Gastrocnemius medialis (tissue), 4 donors: ENCODE measurements around the gene AGBL1. TPM values are rescaled to one million over a fixed set of nuclear protein-coding genes. Genes with fewer than 3 reads are reported as not detected.

Experiments used
- ATAC-seq, 2 donors: fragments of 150-250 bp; one replicate each; pipeline ENCODE4 v1.9.1; 2016
- DNase-seq, 2 donors: peaks; one replicate each; pipeline ENCODE4 v3.0.0-alpha.2; 2019
- H3K27ac ChIP-seq, 4 donors: fragments of 200-600 bp; sonication (generic); 1 replicate in 1 of 4; 2 replicates in 3 of 4; pipeline ENCODE4 v1.5.1; 2016 to 2018; ENCODE audit warnings: mild to moderate bottlenecking in 2 of 4, moderate library complexity in 1 of 4
- H3K27me3 ChIP-seq, 3 donors: fragments of 200-600 bp; sonication (generic) in 2 of 3; 1 replicate in 1 of 3; 2 replicates in 2 of 3; pipeline versions ENCODE4 v1.5.1 to v1.6.0; 2016 to 2019; ENCODE audit warnings: mild to moderate bottlenecking in 1 of 3, moderate library complexity in 1 of 3
- H3K36me3 ChIP-seq, 2 donors: fragments of 200-600 bp; sonication (generic) in 1 of 2; one replicate each; pipeline ENCODE4 v1.5.1; 2017 to 2018
- H3K4me1 ChIP-seq, 2 donors: fragments of 200-600 bp; sonication (generic) in 1 of 2; one replicate each; pipeline ENCODE4 v1.5.1; 2016 to 2017; ENCODE audit warnings: mild to moderate bottlenecking in 2 of 2
- H3K4me3 ChIP-seq, 4 donors: fragments of 200-600 bp; sonication (generic) in 3 of 4; 1 replicate in 1 of 4; 2 replicates in 3 of 4; pipeline ENCODE4 v1.5.1; 2016 to 2019; ENCODE audit warnings: mild to moderate bottlenecking in 2 of 4
- H3K9me3 ChIP-seq, 3 donors: fragments of 200-600 bp; sonication (generic) in 2 of 3; 1 replicate in 1 of 3; 2 replicates in 2 of 3; pipeline ENCODE4 v1.5.1; 2016 to 2019
- POLR2A ChIP-seq, 2 donors: fragments of 450-650 bp; IDR thresholded peaks; one replicate each; pipeline ENCODE4 v1.6.1; 2017; ENCODE audit warnings: antibody characterized with exemption in 2 of 2, mild to moderate bottlenecking in 2 of 2, moderate library complexity in 2 of 2
- in situ Hi-C, 4 donors: fragments of 200-750 bp; cut with MboI; loops; one replicate each; pipeline versions ENCODE4 v1.15.0 to v1.8.0; 2017; ENCODE audit warnings: low sequenced_read_pairs in 4 of 4
- intact Hi-C: fragments of 100-400 bp; cut with DNase I; formaldehyde crosslinking; loops from one replicate; pipeline ENCODE4 v1.15.1; 2023; ENCODE audit warnings: low total_unique reads
- total RNA-seq, 4 donors: library from RNA; depleted of rRNA; stranded (reverse); fragments of >200 nt; gene quantifications; one replicate each; pipeline versions ENCODE4 v1.1.0 to v1.2.3, GENCODE V29; 2016
- TF ChIP-seq, protein P1 (sequence below), 5 experiments: fragments of 450-650 bp in 3 of 5; fragments of 200-600 bp in 2 of 5; sonication (generic) in 2 of 5; IDR thresholded peaks in 4 of 5; conservative IDR thresholded peaks in 1 of 5; 1 replicate in 4 of 5; 2 replicates in 1 of 5; pipeline ENCODE4 v1.5.1; 2016 to 2019; ENCODE audit warnings: antibody characterized with exemption in 5 of 5, mild to moderate bottlenecking in 3 of 5, moderate library complexity in 3 of 5

The AGBL1 gene
- total RNA-seq, 4 donors from 2014 or later: 3.8 to 29.7 (median 15.9) TPM

DNA sequence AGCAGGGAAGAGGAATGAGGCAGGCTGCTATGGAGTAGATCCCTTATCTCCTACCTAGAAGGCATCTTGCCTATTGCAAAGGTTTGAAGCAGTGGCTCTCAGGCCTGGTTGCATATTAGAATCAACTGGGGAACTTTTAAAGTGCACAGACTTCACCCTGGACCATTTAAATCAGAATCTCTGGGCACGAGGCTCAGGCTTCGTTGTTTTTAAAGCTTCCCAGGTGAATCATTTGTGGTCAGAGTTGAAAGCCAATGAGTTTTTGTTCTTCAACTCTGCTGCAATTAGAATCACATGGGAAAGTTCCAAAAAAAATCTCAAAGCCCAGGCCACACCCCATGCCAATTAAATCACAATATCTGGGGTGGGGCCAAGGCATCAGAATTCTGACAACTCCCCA is 773.1 kb downstream of the AGBL1 start:
- Histone ChIP-seq H3K9me3 (no peaks in the 10 kb centered on the region), H3K27ac (peak overlapping the region in 3 of 4 donors; percentile 74 to 82 (median 77)), H3K27me3 (no peaks in the 10 kb centered on the region), H3K4me3 (no peak overlapping the region), H3K36me3 (no peaks in the 10 kb centered on the region), H3K4me1 (peaks cover 32 to 41% of the 10 kb centered on the region in 2 donors)
- DNase-seq: no peak
- ATAC-seq: no peak
- intact Hi-C loops: no loop called here
- in situ Hi-C loops: no loop called here
- no peak for TF ChIP-seq POLR2A (IDR thresholded peaks at IDR 0.05)
- TF ChIP-seq, protein P1, sequence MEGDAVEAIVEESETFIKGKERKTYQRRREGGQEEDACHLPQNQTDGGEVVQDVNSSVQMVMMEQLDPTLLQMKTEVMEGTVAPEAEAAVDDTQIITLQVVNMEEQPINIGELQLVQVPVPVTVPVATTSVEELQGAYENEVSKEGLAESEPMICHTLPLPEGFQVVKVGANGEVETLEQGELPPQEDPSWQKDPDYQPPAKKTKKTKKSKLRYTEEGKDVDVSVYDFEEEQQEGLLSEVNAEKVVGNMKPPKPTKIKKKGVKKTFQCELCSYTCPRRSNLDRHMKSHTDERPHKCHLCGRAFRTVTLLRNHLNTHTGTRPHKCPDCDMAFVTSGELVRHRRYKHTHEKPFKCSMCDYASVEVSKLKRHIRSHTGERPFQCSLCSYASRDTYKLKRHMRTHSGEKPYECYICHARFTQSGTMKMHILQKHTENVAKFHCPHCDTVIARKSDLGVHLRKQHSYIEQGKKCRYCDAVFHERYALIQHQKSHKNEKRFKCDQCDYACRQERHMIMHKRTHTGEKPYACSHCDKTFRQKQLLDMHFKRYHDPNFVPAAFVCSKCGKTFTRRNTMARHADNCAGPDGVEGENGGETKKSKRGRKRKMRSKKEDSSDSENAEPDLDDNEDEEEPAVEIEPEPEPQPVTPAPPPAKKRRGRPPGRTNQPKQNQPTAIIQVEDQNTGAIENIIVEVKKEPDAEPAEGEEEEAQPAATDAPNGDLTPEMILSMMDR (IDR thresholded peaks at IDR 0.05 in 4 of 5, conservative IDR thresholded peaks at IDR 0.05 in 1 of 5): no peak

DNA sequence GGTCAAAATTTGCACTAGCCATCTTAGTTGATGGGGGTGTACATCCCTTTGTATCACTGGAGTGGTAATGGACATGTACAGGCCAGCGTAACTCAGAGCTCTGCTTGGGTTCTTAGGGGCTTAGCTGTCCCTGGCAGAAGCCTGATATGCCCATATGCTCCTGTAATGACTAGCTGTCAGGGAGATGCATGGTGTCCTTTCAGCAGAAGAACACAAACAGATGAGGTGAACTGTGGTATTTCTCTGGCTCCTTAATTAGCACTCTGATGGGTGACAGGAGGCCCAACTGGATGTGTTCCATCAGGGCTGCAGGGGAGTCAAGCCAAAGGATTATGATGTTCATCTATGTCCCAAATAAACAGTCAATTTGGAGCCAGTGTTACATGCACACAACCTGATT is 774.5 kb downstream of the AGBL1 start:
- H3K27ac ChIP-seq: peak overlapping the region in 3 of 4 donors; percentile 74 to 82 (median 77)
- peak; percentile 20 to 64 for DNase-seq

DNA sequence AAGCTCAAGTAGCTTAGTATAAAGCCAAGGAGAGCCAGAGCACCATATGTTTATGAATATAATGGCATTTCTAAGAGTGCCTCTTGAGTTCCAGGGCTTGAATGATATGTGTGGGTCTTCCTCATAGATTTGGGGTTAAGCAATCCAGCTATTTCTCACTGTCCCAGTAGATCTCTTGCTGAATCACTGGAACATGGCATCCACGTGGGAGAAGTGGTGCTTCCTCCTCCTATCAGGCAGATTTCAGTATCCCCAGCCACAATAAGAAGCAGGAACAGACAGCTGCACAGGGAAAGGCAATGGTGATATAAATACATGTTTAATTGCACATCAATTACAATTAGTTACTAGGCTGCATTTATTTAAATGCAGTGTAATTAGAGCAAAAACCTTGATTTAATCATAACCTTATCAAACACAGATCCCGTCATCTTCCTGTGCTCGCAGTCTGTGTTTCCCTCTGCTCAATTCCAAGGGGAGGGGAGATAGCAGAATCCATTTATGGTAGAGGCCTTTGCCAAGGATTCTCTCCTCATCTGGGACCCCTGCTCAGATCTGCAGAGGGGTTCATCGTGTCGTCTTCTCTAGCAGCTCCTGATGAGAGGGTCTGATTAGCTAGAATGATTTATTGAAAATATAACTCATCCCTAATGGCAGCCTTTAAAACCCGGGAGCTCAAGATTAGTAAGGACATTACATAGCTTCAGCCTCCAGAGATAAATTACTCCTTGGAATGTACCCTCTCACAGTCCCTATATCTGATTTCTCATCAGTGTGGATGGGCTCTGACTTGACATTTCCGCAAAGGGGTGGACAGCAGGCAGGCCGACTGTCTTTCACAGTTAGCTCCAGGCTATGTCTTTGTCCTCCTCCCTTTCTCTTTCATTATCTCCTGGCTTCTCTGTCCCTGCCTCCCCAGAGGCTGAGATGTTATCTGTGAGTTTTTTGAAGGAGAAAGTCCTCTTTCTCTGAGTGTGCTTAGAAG is 775.9 kb downstream of the AGBL1 start:
- peak in 1 of 2 donors; percentile 47 for DNase-seq
- no peaks in the 10 kb centered on the region for H3K9me3 ChIP-seq
- in situ Hi-C loops (no loop called here), intact Hi-C loops (loop anchor here (2.0 kb wide), 1 partner anchor 53 kb away; no protein-coding TSS in a partner anchor)
- TF ChIP-seq POLR2A (IDR thresholded peaks at IDR 0.05): peak in 1 of 2 donors; percentile 9
- TF ChIP-seq, protein P1 (IDR thresholded peaks at IDR 0.05 in 4 of 5, conservative IDR thresholded peaks at IDR 0.05 in 1 of 5): no peak
- H3K36me3 ChIP-seq: no peaks in the 10 kb centered on the region
- H3K27me3 ChIP-seq: no peaks in the 10 kb centered on the region
- H3K4me3 ChIP-seq: no peak overlapping the region
- peak overlapping the region in 3 of 4 donors; percentile 68 to 77 (median 74) for H3K27ac ChIP-seq
- H3K4me1 ChIP-seq: peaks cover 32 to 41% of the 10 kb centered on the region in 2 donors
- peak; percentile 63 to 71 for ATAC-seq

More for the DNA sequence above, 774.5 kb downstream of the AGBL1 start:
- H3K27me3 ChIP-seq: no peaks in the 10 kb centered on the region
- H3K36me3 ChIP-seq: no peaks in the 10 kb centered on the region
- intact Hi-C loops (loop anchor here (1.0 to 2.0 kb wide), 2 partner anchors 25 to 51 kb away; no protein-coding TSS in a partner anchor), in situ Hi-C loops (no loop called here)
- H3K4me3 ChIP-seq: no peak overlapping the region
- H3K9me3 ChIP-seq: no peaks in the 10 kb centered on the region
- ATAC-seq: peak; percentile 77 to 90
- peaks cover 32 to 41% of the 10 kb centered on the region in 2 donors for H3K4me1 ChIP-seq
- TF ChIP-seq, protein P1 (IDR thresholded peaks at IDR 0.05 in 4 of 5, conservative IDR thresholded peaks at IDR 0.05 in 1 of 5): no peak
- TF ChIP-seq POLR2A (IDR thresholded peaks at IDR 0.05): no peak

DNA sequence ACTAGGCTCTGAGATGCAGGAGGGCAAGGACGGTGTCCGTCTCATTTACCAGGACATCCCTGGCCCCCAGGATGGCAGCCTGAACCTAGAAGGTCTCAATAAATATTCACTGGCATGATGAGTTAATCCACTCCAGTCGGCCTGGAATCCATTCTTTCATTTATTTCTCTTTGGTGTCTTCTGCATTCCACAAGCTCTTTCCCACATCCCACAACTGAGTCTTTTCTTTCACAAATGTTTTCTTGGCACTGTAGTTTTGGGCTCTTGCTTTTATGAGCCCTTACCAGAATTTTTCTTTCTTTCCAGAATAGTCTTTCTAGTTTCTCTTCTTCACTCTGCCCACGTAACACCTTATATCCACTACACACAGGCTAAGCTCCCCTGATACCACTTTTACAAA is 778.0 kb downstream of the AGBL1 start:
- Histone ChIP-seq H3K36me3 (no peaks in the 10 kb centered on the region), H3K27me3 (no peaks in the 10 kb centered on the region), H3K4me3 (no peak overlapping the region), H3K27ac (no peak overlapping the region), H3K4me1 (peaks cover 34 to 39% of the 10 kb centered on the region in 2 donors), H3K9me3 (no peaks in the 10 kb centered on the region)
- no peak for TF ChIP-seq POLR2A (IDR thresholded peaks at IDR 0.05)
- TF ChIP-seq, protein P1 (IDR thresholded peaks at IDR 0.05 in 4 of 5, conservative IDR thresholded peaks at IDR 0.05 in 1 of 5): no peak
- DNase-seq: no peak
- no peak for ATAC-seq
- in situ Hi-C loops (no loop called here), intact Hi-C loops (no loop called here)
